ENCODE measurements around the gene CCDC186. TPM values are rescaled to one million over a fixed set of nuclear protein-coding genes. Genes with fewer than 3 reads are reported as not detected.
"Not testable (repeated sequence)": the region's sequence is repeated elsewhere in the genome, so short reads cannot be mapped to it uniquely, and the experiment has no call there.

CCDC186 gene
- total RNA-seq, 1 donor from 2014 or later: 42.6 TPM

GRCh38 chr10:114173603-114173920 is 441 bp downstream of the CCDC186 start:
- peak; percentile 26 for DNase-seq (ENCODE audit: low spot score)

GRCh38 chr10:114172776-114173602 is 1.0 kb downstream of the CCDC186 start:
- DNase-seq (ENCODE audit: low spot score): peak; percentile 28

GRCh38 chr10:114172216-114172615 is 1.8 kb downstream of the CCDC186 start:
- peak; percentile 83 for DNase-seq (ENCODE audit: low spot score)

GRCh38 chr10:114168450-114169009 is 5.5 kb downstream of the CCDC186 start:
- DNase-seq (ENCODE audit: low spot score): no peak

GRCh38 chr10:114167985-114168384 is 6.0 kb downstream of the CCDC186 start:
- no peak for DNase-seq (ENCODE audit: low spot score)

- DNase-seq (ENCODE audit: low spot score): no peak
These were observed 7.5 kb downstream of the CCDC186 start for GRCh38 chr10:114166494-114166893.

- DNase-seq (ENCODE audit: low spot score): peak; percentile 65
These were observed 8.0 kb downstream of the CCDC186 start for GRCh38 chr10:114166043-114166442.

GRCh38 chr10:114163062-114163461 is 10.9 kb downstream of the CCDC186 start:
- DNase-seq (ENCODE audit: low spot score): no peak

- DNase-seq (ENCODE audit: low spot score): no peak
These were observed 16.1 kb downstream of the CCDC186 start for GRCh38 chr10:114157912-114158311.

- no peak for DNase-seq (ENCODE audit: low spot score)
These were observed 22.1 kb downstream of the CCDC186 start for GRCh38 chr10:114151892-114152291.

- DNase-seq (ENCODE audit: low spot score): no peak
These were observed 22.5 kb downstream of the CCDC186 start for GRCh38 chr10:114151486-114151885.

- not testable (repeated sequence) for DNase-seq (ENCODE audit: low spot score)
These were observed 24.5 kb downstream of the CCDC186 start for GRCh38 chr10:114149476-114149875.

GRCh38 chr10:114143160-114143559 is 30.8 kb downstream of the CCDC186 start:
- DNase-seq (ENCODE audit: low spot score): no peak

- no peak for DNase-seq (ENCODE audit: low spot score)
These were observed 32.0 kb downstream of the CCDC186 start for GRCh38 chr10:114142018-114142417.

GRCh38 chr10:114140827-114141226 is 33.2 kb downstream of the CCDC186 start:
- not testable (repeated sequence) for DNase-seq (ENCODE audit: low spot score)

GRCh38 chr10:114140036-114140435 is 34.0 kb downstream of the CCDC186 start:
- DNase-seq (ENCODE audit: low spot score): no peak

GRCh38 chr10:114138581-114138980 is 35.4 kb downstream of the CCDC186 start:
- no peak for DNase-seq (ENCODE audit: low spot score)

- DNase-seq (ENCODE audit: low spot score): no peak
These were observed 38.5 kb downstream of the CCDC186 start for GRCh38 chr10:114135476-114135875.

GRCh38 chr10:114131094-114131493 is 42.9 kb downstream of the CCDC186 start:
- DNase-seq (ENCODE audit: low spot score): no peak

- DNase-seq (ENCODE audit: low spot score): no peak
These were observed 53.0 kb downstream of the CCDC186 start for GRCh38 chr10:114121031-114121430.

GRCh38 chr10:114118514-114118913 is 55.5 kb downstream of the CCDC186 start:
- DNase-seq (ENCODE audit: low spot score): no peak

- no peak for DNase-seq (ENCODE audit: low spot score)
These were observed 56.3 kb downstream of the CCDC186 start for GRCh38 chr10:114117728-114118127.

Measured in umbilical cord (tissue), 2 donors.